HCT116 (cell line): ENCODE data around the gene FLNC. TPM values are rescaled to one million over a fixed set of nuclear protein-coding genes. Genes with fewer than 3 reads are reported as not detected.

Experiments used
- ATAC-seq: fragments of 200-7000 bp; cut with Tn5 transposase; 2 replicates; pipeline ENCODE4 v1.9.1; 2020; ENCODE audit warnings: mild to moderate bottlenecking, moderate library complexity
- BruUV-seq: library from RNA; stranded (reverse); fragments of 400-500 nt; replicated peaks from 2 replicates; lab custom pipeline; 2021; lab: Mats Ljungman, UMichigan
- CTCF ChIA-PET: fragments of 300-600 bp; sonication (Branson Sonifier 250); formaldehyde crosslinking; loops from one replicate; lab custom pipeline; 2021; ENCODE audit warnings: antibody characterized with exemption; lab: Charles Lee
- POLR2A ChIA-PET: fragments of 300-600, 350-600 bp; sonication (Branson Sonifier 250); formaldehyde crosslinking; loops from one replicate; lab custom pipeline; 2021; ENCODE audit warnings: antibody characterized with exemption; lab: Charles Lee
- RAD21 ChIA-PET, 2 experiments: fragments of 300-600 bp; sonication (Branson Sonifier 250); formaldehyde crosslinking; loops; one replicate each; lab custom pipeline; 2023; ENCODE audit warnings: low total read pairs in 2 of 2; ENCODE audit not compliant: uncharacterized antibody in 2 of 2, unreplicated experiment in 2 of 2, low non-redundant PET in 1 of 2; lab: Charles Lee
- DNase-seq: peaks from one replicate; pipeline ENCODE4 v3.0.0-alpha.2; 2010; ENCODE audit warnings: low read depth, low spot score
- H2AFZ ChIP-seq: fragments of 200-600 bp; shearing (Covaris generic), sonication (generic); 2 replicates; pipeline ENCODE4 v1.6.1; 2017; ENCODE audit warnings: low read depth, mixed run types, mixed read lengths, antibody characterized with exemption, low read length; ENCODE audit not compliant: poor library complexity, severe bottlenecking
- H3K27ac ChIP-seq: 2 replicates; pipeline ENCODE4 v1.5.1; 2012; ENCODE audit warnings: low read depth, low read length
- H3K27me3 ChIP-seq: fragments of 200-600 bp; sonication (generic); 2 replicates; pipeline ENCODE4 v1.6.1; 2016; ENCODE audit warnings: mixed run types, low read length, mixed read lengths; ENCODE audit not compliant: insufficient read depth
- H3K36me3 ChIP-seq, 2 experiments: fragments of 200-500 bp in 1 of 2; fragments of 200-600 bp in 1 of 2; sonication (Bioruptor generic) in 1 of 2; sonication (generic) in 1 of 2; 2 replicates each; pipeline versions ENCODE4 v1.5.1 to v1.6.1; 2014 to 2016; ENCODE audit warnings: low read length in 2 of 2, inconsistent platforms in 1 of 2, mixed read lengths in 1 of 2, mixed run types in 1 of 2; ENCODE audit not compliant: insufficient read depth in 2 of 2, control insufficient read depth in 1 of 2
- H3K4me1 ChIP-seq, 2 experiments: fragments of 200-600 bp in 1 of 2; sonication (generic) in 1 of 2; 2 replicates each; pipeline versions ENCODE4 v1.5.1 to v1.6.1; 2012 to 2017; ENCODE audit warnings: low read length in 2 of 2, inconsistent platforms in 1 of 2, mild to moderate bottlenecking in 1 of 2, mixed read lengths in 1 of 2, mixed run types in 1 of 2, moderate library complexity in 1 of 2; ENCODE audit not compliant: insufficient read depth in 2 of 2, control insufficient read depth in 1 of 2
- H3K4me2 ChIP-seq: fragments of 200-600 bp; sonication (generic); 2 replicates; pipeline ENCODE4 v1.6.1; 2017; ENCODE audit warnings: mixed run types, low read length, mixed read lengths
- H3K4me3 ChIP-seq, 2 experiments: fragments of 200-600 bp in 1 of 2; sonication (generic) in 1 of 2; replicated peaks in 1 of 2; 2 replicates each; pipeline ENCODE4 v1.5.1; 2011 to 2016; ENCODE audit warnings: low read length in 2 of 2, control low read depth in 1 of 2, low read depth in 1 of 2, mild to moderate bottlenecking in 1 of 2, mixed read lengths in 1 of 2, mixed run types in 1 of 2
- H3K79me2 ChIP-seq: fragments of 200-600 bp; sonication (generic); 2 replicates; pipeline ENCODE4 v1.6.1; 2017; ENCODE audit warnings: mild to moderate bottlenecking, mixed run types, low read length, moderate library complexity, mixed read lengths; ENCODE audit not compliant: insufficient read depth
- H3K9ac ChIP-seq: fragments of 200-600 bp; sonication (generic); 2 replicates; pipeline ENCODE4 v1.6.1; 2016; ENCODE audit warnings: low read length, mixed read lengths
- H3K9me2 ChIP-seq: fragments of 200-600 bp; sonication (generic), shearing (Covaris generic); 2 replicates; pipeline ENCODE4 v1.6.1; 2017; ENCODE audit warnings: mixed run types, mild to moderate bottlenecking, moderate library complexity; ENCODE audit not compliant: insufficient read depth
- H3K9me3 ChIP-seq, 2 experiments: fragments of 200-500 bp in 1 of 2; fragments of 200-600 bp in 1 of 2; sonication (Bioruptor generic) in 1 of 2; sonication (generic) in 1 of 2; 2 replicates each; pipeline ENCODE4 v1.6.1; 2014 to 2017; ENCODE audit warnings: low read length in 2 of 2, mixed read lengths in 2 of 2, inconsistent platforms in 1 of 2, low read depth in 1 of 2, mild to moderate bottlenecking in 1 of 2, mixed run types in 1 of 2, moderate library complexity in 1 of 2; ENCODE audit not compliant: control insufficient read depth in 1 of 2, insufficient read depth in 1 of 2
- H4K20me1 ChIP-seq: fragments of 200-600 bp; sonication (generic), shearing (Covaris generic); 2 replicates; pipeline ENCODE4 v1.6.1; 2017; ENCODE audit warnings: mixed run types, mild to moderate bottlenecking, moderate library complexity; ENCODE audit not compliant: insufficient read depth
- CBX3 ChIP-seq: IDR thresholded peaks from 2 replicates; pipeline ENCODE4 v1.6.1; 2012; ENCODE audit warnings: low read depth
- CEBPB ChIP-seq: IDR thresholded peaks from 2 replicates; pipeline ENCODE4 v1.6.1; 2012; ENCODE audit warnings: low read depth
- EGR1 ChIP-seq: IDR thresholded peaks from 2 replicates; pipeline ENCODE4 v1.6.1; 2012; ENCODE audit warnings: low read depth
- ELF1 ChIP-seq: IDR thresholded peaks from 2 replicates; pipeline ENCODE4 v1.6.1; 2012; ENCODE audit warnings: low read depth, borderline replicate concordance
- EZH2 ChIP-seq: fragments of 200-600 bp; sonication (generic); IDR thresholded peaks from 2 replicates; pipeline ENCODE4 v1.6.1; 2017; ENCODE audit warnings: antibody characterized with exemption, mixed run types
- EZH2phosphoT487 ChIP-seq: fragments of 200-600 bp; IDR thresholded peaks from 2 replicates; pipeline ENCODE4 v1.6.1; 2018; ENCODE audit warnings: antibody characterized with exemption, borderline replicate concordance
- FOSL1 ChIP-seq: IDR thresholded peaks from 2 replicates; pipeline ENCODE4 v1.6.1; 2012; ENCODE audit warnings: low read depth
- JUND ChIP-seq: IDR thresholded peaks from 2 replicates; pipeline ENCODE4 v1.6.1; 2012
- POLR2A ChIP-seq: IDR thresholded peaks from 2 replicates; pipeline ENCODE4 v1.7.0; 2011; ENCODE audit warnings: borderline replicate concordance; ENCODE audit not compliant: insufficient read depth, insufficient read length; ENCODE audit errors: extremely low read depth
- POLR2AphosphoS5 ChIP-seq: IDR thresholded peaks from 2 replicates; pipeline ENCODE4 v1.6.1; 2011; ENCODE audit warnings: mild to moderate bottlenecking, low read depth, low read length, moderate library complexity
- RAD21 ChIP-seq: IDR thresholded peaks from 2 replicates; pipeline ENCODE4 v1.6.1; 2012; ENCODE audit warnings: low read depth, mild to moderate bottlenecking
- SIN3A ChIP-seq: IDR thresholded peaks from 2 replicates; pipeline ENCODE4 v1.6.1; 2012; ENCODE audit warnings: low read depth
- SP1 ChIP-seq: IDR thresholded peaks from 2 replicates; pipeline ENCODE4 v1.6.1; 2012; ENCODE audit warnings: low read depth
- SRF ChIP-seq: IDR thresholded peaks from 2 replicates; pipeline ENCODE4 v1.6.1; 2012; ENCODE audit warnings: low read depth
- TCF7L2 ChIP-seq: IDR thresholded peaks from 2 replicates; pipeline ENCODE4 v1.7.0; 2011; ENCODE audit warnings: borderline replicate concordance, inconsistent platforms; ENCODE audit not compliant: insufficient read depth, insufficient read length; ENCODE audit errors: extremely low read depth
- YY1 ChIP-seq: IDR thresholded peaks from 2 replicates; pipeline ENCODE4 v1.6.1; 2011; ENCODE audit warnings: low read length, low read depth, moderate library complexity, mild to moderate bottlenecking; ENCODE audit not compliant: insufficient replicate concordance; ENCODE audit errors: extremely low read depth
- ZFX ChIP-seq: fragments of 450-650 bp; IDR thresholded peaks from 2 replicates; pipeline ENCODE4 v1.6.1; 2017
- ZNF274 ChIP-seq: fragments of 200-500 bp; sonication (Bioruptor generic); IDR thresholded peaks from 2 replicates; pipeline ENCODE4 v1.6.1; 2014; ENCODE audit warnings: mild to moderate bottlenecking, low read depth, low read length, inconsistent platforms
- intact Hi-C: fragments of 100-400 bp; cut with micrococcal nuclease; formaldehyde crosslinking; loops from 2 replicates; pipeline ENCODE4 v1.10.0; 2022
- total RNA-seq: library from RNA; stranded (reverse); gene quantifications from one replicate; pipeline ENCODE4 v1.2.1, GENCODE V29; 2021; ENCODE audit not compliant: unreplicated experiment
- TF ChIP-seq, protein P1 (sequence below): IDR thresholded peaks from 2 replicates; pipeline ENCODE4 v1.6.1; 2012
- TF ChIP-seq, protein P2 (sequence below), 3 experiments: fragments of 200-600 bp in 1 of 3; sonication (generic) in 1 of 3; IDR thresholded peaks in 2 of 3; conservative IDR thresholded peaks in 1 of 3; 2 replicates each; pipeline ENCODE4 v1.5.1; 2012 to 2017; ENCODE audit warnings: low read depth in 2 of 3, low read length in 2 of 3, antibody characterized with exemption in 1 of 3, borderline replicate concordance in 1 of 3, control low read depth in 1 of 3, mild to moderate bottlenecking in 1 of 3, mixed read lengths in 1 of 3, mixed run types in 1 of 3, moderate library complexity in 1 of 3; ENCODE audit not compliant: insufficient read depth in 1 of 3
- TF ChIP-seq, protein P3 (sequence below): IDR thresholded peaks from 2 replicates; pipeline ENCODE4 v1.6.1; 2011; ENCODE audit warnings: mild to moderate bottlenecking, low read length, moderate library complexity; ENCODE audit not compliant: insufficient replicate concordance; ENCODE audit errors: extremely low read depth
- TF ChIP-seq, protein P4 (sequence below): IDR thresholded peaks from 2 replicates; pipeline ENCODE4 v1.6.1; 2012

Gene FLNC
- total RNA-seq, 1 experiment from 2014 or later, result 42.8 TPM

DNA sequence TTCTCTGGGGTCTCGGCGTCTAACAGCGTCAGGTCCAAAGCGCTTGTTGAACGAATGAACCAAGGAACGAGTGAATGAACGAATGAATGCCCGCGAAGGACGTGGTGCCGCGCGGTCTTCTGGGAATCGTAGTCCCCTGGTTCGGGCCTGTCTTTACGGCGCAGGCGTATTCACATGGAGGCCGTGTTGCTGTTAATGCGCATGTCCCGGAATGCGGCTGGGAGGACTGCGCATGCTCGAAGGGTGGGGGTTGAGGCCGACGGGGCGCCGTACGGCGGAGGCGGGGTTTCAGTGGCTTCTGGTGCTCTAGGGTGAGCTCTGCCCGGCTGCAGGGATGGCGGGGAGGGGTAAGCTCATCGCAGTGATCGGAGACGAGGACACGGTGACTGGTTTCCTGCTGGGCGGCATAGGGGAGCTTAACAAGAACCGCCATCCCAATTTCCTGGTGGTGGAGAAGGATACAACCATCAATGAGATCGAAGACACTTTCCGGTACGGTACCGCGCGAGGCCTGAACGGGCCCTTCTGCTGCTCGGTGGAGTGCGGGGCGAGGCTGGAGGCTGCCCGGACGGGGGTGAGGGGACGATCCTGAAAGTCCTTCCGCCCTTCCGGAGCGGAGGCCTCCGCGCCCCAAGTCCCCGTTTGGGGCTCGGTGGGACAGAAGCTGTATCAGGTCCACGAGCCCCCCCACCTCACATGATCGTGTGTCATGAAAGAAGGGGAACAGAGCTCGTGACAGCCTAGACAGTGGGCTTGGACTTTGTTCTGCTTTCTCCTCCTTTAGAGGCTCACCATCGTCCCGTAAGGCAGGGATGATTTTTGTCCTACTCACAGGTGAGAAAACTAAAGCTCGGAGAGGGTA, 32.6 kb downstream of the FLNC start, which contains the start of gene ATP6V1F:
Gene ATP6V1F, plus strand, starts transcription at position 286 of the 862 bp plus-strand sequence. Its CDS starts 49 bp downstream, at position 335.
- Histone ChIP-seq H4K20me1 (no peaks in the 10 kb centered on the region), H3K4me3 (peak within 1 kb of the TSS; percentile 79 to 96), H3K4me1 (peaks cover 10 to 20% of the 10 kb centered on the region in 2 experiments; a peak in 3 of 4 replicates), H3K36me3 (peaks cover 3 to 7% of the 10 kb centered on the region in 2 experiments; a peak in 2 of 4 replicates), H3K27me3 (no peaks in the 10 kb centered on the region), H3K9me3 (no peaks in the 10 kb centered on the region), H3K27ac (peak within 1 kb of the TSS; percentile 53), H3K4me2 (peak within 1 kb of the TSS; percentile 90), H2AFZ (peak within 1 kb of the TSS; percentile 98), H3K9ac (peak within 1 kb of the TSS; percentile 74), H3K79me2 (peaks cover 23% of the 10 kb centered on the region), H3K9me2 (no peaks in the 10 kb centered on the region)
- peak; percentile 88 for ATAC-seq
- POLR2A ChIA-PET, result interaction anchor here (0.8 to 1.5 kb wide), 2 partner anchors 9 to 11 kb away, joined by 3 to 4 read pairs; no protein-coding TSS in a partner anchor
- RAD21 ChIA-PET, result no interaction called here
- TSS peak; percentile 49 for BruUV-seq
- CTCF ChIA-PET, result interaction anchor here (0.9 to 2.3 kb wide), 8 partner anchors 9 to 301 kb away, joined by 3 to 16 read pairs (median 9); no protein-coding TSS in a partner anchor
- peak; percentile 95 for DNase-seq
- intact Hi-C loops, result loop anchor here (2.0 kb wide), 1 partner anchor 18 kb away; no protein-coding TSS in a partner anchor
- TF ChIP-seq POLR2A (peak; percentile 71), EZH2 (no peak), ZNF274 (no peak), ZFX (peak; percentile 86), ELF1 (no peak), SP1 (no peak), TCF7L2 (no peak), SRF (no peak), JUND (no peak), YY1 (peak; percentile 52), EZH2phosphoT487 (no peak), CBX3 (no peak), RAD21 (no peak), FOSL1 (no peak), EGR1 (no peak), SIN3A (no peak), CEBPB (no peak), POLR2AphosphoS5 (peak; percentile 93)
- TF ChIP-seq, protein P1, sequence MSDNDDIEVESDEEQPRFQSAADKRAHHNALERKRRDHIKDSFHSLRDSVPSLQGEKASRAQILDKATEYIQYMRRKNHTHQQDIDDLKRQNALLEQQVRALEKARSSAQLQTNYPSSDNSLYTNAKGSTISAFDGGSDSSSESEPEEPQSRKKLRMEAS, result no peak
- TF ChIP-seq, protein P2, sequence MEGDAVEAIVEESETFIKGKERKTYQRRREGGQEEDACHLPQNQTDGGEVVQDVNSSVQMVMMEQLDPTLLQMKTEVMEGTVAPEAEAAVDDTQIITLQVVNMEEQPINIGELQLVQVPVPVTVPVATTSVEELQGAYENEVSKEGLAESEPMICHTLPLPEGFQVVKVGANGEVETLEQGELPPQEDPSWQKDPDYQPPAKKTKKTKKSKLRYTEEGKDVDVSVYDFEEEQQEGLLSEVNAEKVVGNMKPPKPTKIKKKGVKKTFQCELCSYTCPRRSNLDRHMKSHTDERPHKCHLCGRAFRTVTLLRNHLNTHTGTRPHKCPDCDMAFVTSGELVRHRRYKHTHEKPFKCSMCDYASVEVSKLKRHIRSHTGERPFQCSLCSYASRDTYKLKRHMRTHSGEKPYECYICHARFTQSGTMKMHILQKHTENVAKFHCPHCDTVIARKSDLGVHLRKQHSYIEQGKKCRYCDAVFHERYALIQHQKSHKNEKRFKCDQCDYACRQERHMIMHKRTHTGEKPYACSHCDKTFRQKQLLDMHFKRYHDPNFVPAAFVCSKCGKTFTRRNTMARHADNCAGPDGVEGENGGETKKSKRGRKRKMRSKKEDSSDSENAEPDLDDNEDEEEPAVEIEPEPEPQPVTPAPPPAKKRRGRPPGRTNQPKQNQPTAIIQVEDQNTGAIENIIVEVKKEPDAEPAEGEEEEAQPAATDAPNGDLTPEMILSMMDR (IDR thresholded peaks at IDR 0.05 in 2 of 3, conservative IDR thresholded peaks at IDR 0.05 in 1 of 3; ENCODE audit: borderline replicate concordance in 1 of 3, insufficient read depth in 1 of 3, low read depth in 2 of 3, low read length in 2 of 3), result no peak
- TF ChIP-seq, protein P3, sequence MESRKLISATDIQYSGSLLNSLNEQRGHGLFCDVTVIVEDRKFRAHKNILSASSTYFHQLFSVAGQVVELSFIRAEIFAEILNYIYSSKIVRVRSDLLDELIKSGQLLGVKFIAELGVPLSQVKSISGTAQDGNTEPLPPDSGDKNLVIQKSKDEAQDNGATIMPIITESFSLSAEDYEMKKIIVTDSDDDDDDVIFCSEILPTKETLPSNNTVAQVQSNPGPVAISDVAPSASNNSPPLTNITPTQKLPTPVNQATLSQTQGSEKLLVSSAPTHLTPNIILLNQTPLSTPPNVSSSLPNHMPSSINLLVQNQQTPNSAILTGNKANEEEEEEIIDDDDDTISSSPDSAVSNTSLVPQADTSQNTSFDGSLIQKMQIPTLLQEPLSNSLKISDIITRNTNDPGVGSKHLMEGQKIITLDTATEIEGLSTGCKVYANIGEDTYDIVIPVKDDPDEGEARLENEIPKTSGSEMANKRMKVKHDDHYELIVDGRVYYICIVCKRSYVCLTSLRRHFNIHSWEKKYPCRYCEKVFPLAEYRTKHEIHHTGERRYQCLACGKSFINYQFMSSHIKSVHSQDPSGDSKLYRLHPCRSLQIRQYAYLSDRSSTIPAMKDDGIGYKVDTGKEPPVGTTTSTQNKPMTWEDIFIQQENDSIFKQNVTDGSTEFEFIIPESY, result peak; percentile 39
- TF ChIP-seq, protein P4, sequence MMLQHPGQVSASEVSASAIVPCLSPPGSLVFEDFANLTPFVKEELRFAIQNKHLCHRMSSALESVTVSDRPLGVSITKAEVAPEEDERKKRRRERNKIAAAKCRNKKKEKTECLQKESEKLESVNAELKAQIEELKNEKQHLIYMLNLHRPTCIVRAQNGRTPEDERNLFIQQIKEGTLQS, result no peak
